Measurements from ENCODE around the gene SETSIP. TPM values are rescaled to one million over a fixed set of nuclear protein-coding genes. Genes with fewer than 3 reads are reported as not detected.
"Not testable (repeated sequence)": the region's sequence is repeated elsewhere in the genome, so short reads cannot be mapped to it uniquely, and the experiment has no call there.

The SETSIP gene
- total RNA-seq, 1 donor from 2014 or later: not detected

DNA sequence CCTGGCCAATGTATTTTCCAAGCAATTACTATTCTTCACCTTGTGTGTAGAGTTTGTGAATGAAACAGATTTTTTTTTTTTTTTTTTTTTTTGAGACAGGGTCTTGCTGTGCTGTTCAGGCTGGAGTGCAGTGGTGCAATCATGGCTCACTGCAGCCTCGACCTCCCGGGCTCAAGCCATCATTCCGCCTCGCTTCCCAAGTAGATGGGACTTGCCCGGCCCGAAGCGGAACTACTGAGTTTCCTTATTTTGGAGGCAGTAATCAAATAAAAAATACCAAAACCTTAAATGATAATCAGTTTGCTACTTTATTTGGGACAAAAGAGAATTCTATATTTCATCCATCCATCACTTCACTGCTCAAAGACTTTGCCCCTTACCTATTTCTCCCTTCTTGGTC, 4.2 kb upstream of the SETSIP start:
- Histone ChIP-seq H3K27me3 (no peaks in the 10 kb centered on the region), H3K4me3 (peak overlapping the region; percentile 95), H3K27ac (no peak overlapping the region), H3K9me3 (no peaks in the 10 kb centered on the region), H3K36me3 (no peaks in the 10 kb centered on the region), H3K4me1 (peaks cover 7% of the 10 kb centered on the region)
- TF ChIP-seq CTCF (IDR thresholded peaks at IDR 0.05): no peak
- ATAC-seq (no peak), DNase-seq (no peak)
- intact Hi-C loops (cut with DNase I): no loop called here

DNA sequence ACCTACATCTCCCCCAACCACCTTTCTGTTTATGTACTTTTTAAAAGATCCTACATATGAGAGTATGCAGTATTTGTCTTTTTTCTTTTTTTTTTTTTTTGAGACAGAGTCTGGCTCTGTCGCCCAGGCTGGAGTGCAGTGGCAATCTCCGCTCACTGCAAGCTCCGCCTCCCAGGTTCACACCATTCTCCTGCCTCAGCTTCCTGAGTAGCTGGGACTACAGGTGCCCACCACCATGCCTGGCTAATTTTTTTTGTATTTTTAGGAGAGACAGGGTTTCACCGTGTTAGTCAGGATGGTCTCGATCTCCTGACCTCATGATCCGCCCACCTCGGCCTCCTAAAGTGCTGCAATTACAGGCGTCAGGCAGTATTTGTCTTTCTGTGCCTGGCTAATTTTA, 2.9 kb upstream of the SETSIP start:
- H3K36me3 ChIP-seq; H3K9me3 ChIP-seq; DNase-seq; H3K4me3 ChIP-seq; H3K4me1 ChIP-seq; intact Hi-C loops (cut with DNase I); H3K27ac ChIP-seq; ATAC-seq; H3K27me3 ChIP-seq: not testable (repeated sequence)

GRCh38 chr1:92076363-92076762, 1.2 kb upstream of the SETSIP start:
- intact Hi-C loops (cut with DNase I): no loop called here
- H3K36me3 ChIP-seq: no peaks in the 10 kb centered on the region
- no peak for ATAC-seq
- no peaks in the 10 kb centered on the region for H3K27me3 ChIP-seq
- H3K9me3 ChIP-seq: no peaks in the 10 kb centered on the region
- H3K27ac ChIP-seq: no peak overlapping the region
- peaks cover 6% of the 10 kb centered on the region for H3K4me1 ChIP-seq
- TF ChIP-seq CTCF (IDR thresholded peaks at IDR 0.05): no peak
- no peak for DNase-seq
- no peak overlapping the region for H3K4me3 ChIP-seq

DNA sequence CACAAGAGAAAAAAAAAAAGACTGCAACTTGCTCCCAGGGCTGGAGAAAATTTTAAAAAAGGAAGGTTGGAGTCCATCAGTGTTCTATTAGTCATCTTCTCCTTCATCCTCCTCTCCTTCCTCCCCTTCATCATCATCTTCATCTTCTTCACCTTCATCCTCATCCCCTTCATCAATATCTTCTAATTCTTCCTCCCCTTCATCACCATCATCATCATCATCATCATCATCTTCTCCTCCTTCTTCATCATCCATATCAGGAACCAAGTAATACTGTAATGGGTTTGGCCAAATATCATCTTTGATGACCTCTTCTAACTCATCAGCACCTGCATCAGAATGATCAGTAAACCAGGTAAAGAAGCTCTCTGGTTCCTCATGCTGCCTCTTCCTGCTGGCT, 765 bp downstream of the SETSIP start:
- H3K4me1 ChIP-seq; ATAC-seq; H3K4me3 ChIP-seq; H3K9me3 ChIP-seq; intact Hi-C loops (cut with DNase I); DNase-seq; H3K27me3 ChIP-seq; H3K36me3 ChIP-seq; H3K27ac ChIP-seq: not testable (repeated sequence)

GRCh38 chr1:92070892-92071291, 4.3 kb downstream of the SETSIP start:
- H3K27me3 ChIP-seq: no peaks in the 10 kb centered on the region
- intact Hi-C loops (cut with DNase I): no loop called here
- TF ChIP-seq CTCF (IDR thresholded peaks at IDR 0.05): no peak
- DNase-seq (no peak), ATAC-seq (no peak)
- H3K4me3 ChIP-seq: no peak overlapping the region
- no peaks in the 10 kb centered on the region for H3K36me3 ChIP-seq
- no peaks in the 10 kb centered on the region for H3K9me3 ChIP-seq
- H3K27ac ChIP-seq: no peak overlapping the region
- no peaks in the 10 kb centered on the region for H3K4me1 ChIP-seq

DNA sequence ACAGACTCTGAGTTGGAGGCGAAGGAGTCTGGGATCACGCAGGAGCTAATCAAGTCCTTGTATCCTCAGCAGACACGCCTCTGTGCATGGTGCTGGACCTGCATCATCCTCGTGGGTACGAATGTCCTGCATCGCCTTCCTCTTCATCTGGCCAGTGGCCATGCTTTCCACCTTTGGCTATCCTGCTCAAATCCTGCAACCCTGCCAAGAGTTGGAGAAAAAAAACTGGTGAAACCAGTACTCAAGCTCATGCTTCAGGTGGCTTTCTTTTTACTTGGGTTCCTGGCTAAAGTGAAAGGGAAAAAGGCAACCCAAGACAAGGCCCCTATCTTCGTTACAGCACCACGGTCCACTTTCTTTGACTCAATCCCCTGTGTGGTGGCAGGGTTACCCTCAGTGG, 8.9 kb downstream of the SETSIP start:
- H3K4me3 ChIP-seq: no peak overlapping the region
- no peak for DNase-seq
- intact Hi-C loops (cut with DNase I): no loop called here
- H3K9me3 ChIP-seq: no peaks in the 10 kb centered on the region
- ATAC-seq: no peak
- H3K27me3 ChIP-seq: no peaks in the 10 kb centered on the region
- no peak for TF ChIP-seq CTCF (IDR thresholded peaks at IDR 0.05)
- no peaks in the 10 kb centered on the region for H3K4me1 ChIP-seq
- no peak overlapping the region for H3K27ac ChIP-seq
- no peaks in the 10 kb centered on the region for H3K36me3 ChIP-seq

DNA sequence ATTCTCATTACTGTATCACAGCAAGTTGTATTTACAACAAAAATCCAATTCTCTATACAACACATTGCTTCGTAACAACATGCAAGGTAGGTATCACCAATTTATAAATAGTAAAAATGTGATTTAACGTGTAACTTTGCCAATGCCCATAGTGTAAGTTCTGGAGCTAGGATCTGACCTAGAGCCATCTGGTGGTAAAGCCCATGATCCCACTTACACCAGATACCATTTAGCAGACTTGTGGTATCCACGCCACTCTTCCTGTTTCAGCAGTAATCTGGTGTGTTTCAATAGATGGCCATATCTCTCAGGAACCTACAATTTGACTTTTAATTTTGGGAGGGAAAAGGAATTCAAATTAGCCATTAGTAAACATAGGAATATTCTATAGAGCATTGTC, 10.2 kb downstream of the SETSIP start:
- H3K4me3 ChIP-seq: no peak overlapping the region

More for the DNA sequence above, 10.2 kb downstream of the SETSIP start:
- intact Hi-C loops (cut with DNase I): no loop called here
- DNase-seq: no peak
- Histone ChIP-seq H3K36me3 (no peaks in the 10 kb centered on the region), H3K27me3 (no peaks in the 10 kb centered on the region), H3K27ac (no peak overlapping the region), H3K9me3 (no peaks in the 10 kb centered on the region), H3K4me1 (no peaks in the 10 kb centered on the region)
- TF ChIP-seq CTCF (IDR thresholded peaks at IDR 0.05): no peak
- no peak for ATAC-seq
